ENCODE results near the gene MOB1B.

MOB1B gene

GRCh38 chr4:70940134-70940533 lies 38.0 kb downstream of the MOB1B start:
- TF ChIP-seq EP300 (IDR thresholded peaks at IDR 0.05; ENCODE audit: borderline replicate concordance) (no peak), CREB1 (IDR thresholded peaks at IDR 0.05; ENCODE audit: low read depth) (no peak), REST (IDR thresholded peaks at IDR 0.05; ENCODE audit: low read depth) (no peak), FOXM1 (IDR thresholded peaks at IDR 0.05; ENCODE audit: borderline replicate concordance, low read depth) (no peak), USF1 (IDR thresholded peaks at IDR 0.05) (no peak), YY1 (IDR thresholded peaks at IDR 0.05; ENCODE audit: low read depth) (no peak), CEBPB (IDR thresholded peaks at IDR 0.05) (no peak), MAX (IDR thresholded peaks at IDR 0.05) (no peak), ZBTB7A (IDR thresholded peaks at IDR 0.05; ENCODE audit: low read depth) (no peak), RAD21 (IDR thresholded peaks at IDR 0.05; ENCODE audit: low read depth) (no peak), EGR1 (IDR thresholded peaks at IDR 0.05) (no peak), TCF12 (IDR thresholded peaks at IDR 0.05; ENCODE audit: low read depth) (no peak), TAF1 (IDR thresholded peaks at IDR 0.05; ENCODE audit: low read depth) (no peak), TEAD4 (IDR thresholded peaks at IDR 0.05) (no peak), NFIC (IDR thresholded peaks at IDR 0.05) (no peak)

GRCh38 chr4:70943114-70943513 lies 40.9 kb downstream of the MOB1B start:
- no peak for TF ChIP-seq ZBTB7A (IDR thresholded peaks at IDR 0.05; ENCODE audit: low read depth)
- TF ChIP-seq NFIC (IDR thresholded peaks at IDR 0.05): no peak
- TF ChIP-seq USF1 (IDR thresholded peaks at IDR 0.05): no peak
- no peak for TF ChIP-seq MAX (IDR thresholded peaks at IDR 0.05)
- TF ChIP-seq TAF1 (IDR thresholded peaks at IDR 0.05; ENCODE audit: low read depth): no peak
- no peak for TF ChIP-seq REST (IDR thresholded peaks at IDR 0.05; ENCODE audit: low read depth)

GRCh38 chr4:70945046-70945445 lies 42.9 kb downstream of the MOB1B start:
- TF ChIP-seq TCF12 (IDR thresholded peaks at IDR 0.05; ENCODE audit: low read depth) (no peak), RAD21 (IDR thresholded peaks at IDR 0.05; ENCODE audit: low read depth) (no peak), EGR1 (IDR thresholded peaks at IDR 0.05) (no peak), EP300 (IDR thresholded peaks at IDR 0.05; ENCODE audit: borderline replicate concordance) (no peak), MAX (IDR thresholded peaks at IDR 0.05) (no peak), CREB1 (IDR thresholded peaks at IDR 0.05; ENCODE audit: low read depth) (no peak), USF1 (IDR thresholded peaks at IDR 0.05) (no peak)

- TF ChIP-seq CREB1 (IDR thresholded peaks at IDR 0.05; ENCODE audit: low read depth) (no peak), NFIC (IDR thresholded peaks at IDR 0.05) (no peak)
Measured at GRCh38 chr4:70945452-70946055, 43.4 kb downstream of the MOB1B start.

GRCh38 chr4:70946939-70947338 lies 44.8 kb downstream of the MOB1B start:
- TF ChIP-seq CREB1 (IDR thresholded peaks at IDR 0.05; ENCODE audit: low read depth) (no peak), YY1 (IDR thresholded peaks at IDR 0.05; ENCODE audit: low read depth) (no peak), EP300 (IDR thresholded peaks at IDR 0.05; ENCODE audit: borderline replicate concordance) (no peak), RAD21 (IDR thresholded peaks at IDR 0.05; ENCODE audit: low read depth) (no peak), NFIC (IDR thresholded peaks at IDR 0.05) (no peak)

- no peak for TF ChIP-seq RAD21 (IDR thresholded peaks at IDR 0.05; ENCODE audit: low read depth)
- no peak for TF ChIP-seq MAX (IDR thresholded peaks at IDR 0.05)
- TF ChIP-seq TAF1 (IDR thresholded peaks at IDR 0.05; ENCODE audit: low read depth): no peak
- TF ChIP-seq USF1 (IDR thresholded peaks at IDR 0.05): no peak
- TF ChIP-seq CREB1 (IDR thresholded peaks at IDR 0.05; ENCODE audit: low read depth): no peak
- TF ChIP-seq ZBTB7A (IDR thresholded peaks at IDR 0.05; ENCODE audit: low read depth): no peak
- no peak for TF ChIP-seq YY1 (IDR thresholded peaks at IDR 0.05; ENCODE audit: low read depth)
- no peak for TF ChIP-seq CEBPB (IDR thresholded peaks at IDR 0.05)
- no peak for TF ChIP-seq TCF12 (IDR thresholded peaks at IDR 0.05; ENCODE audit: low read depth)
- TF ChIP-seq EP300 (IDR thresholded peaks at IDR 0.05; ENCODE audit: borderline replicate concordance): no peak
- TF ChIP-seq FOXM1 (IDR thresholded peaks at IDR 0.05; ENCODE audit: borderline replicate concordance, low read depth): no peak
- TF ChIP-seq REST (IDR thresholded peaks at IDR 0.05; ENCODE audit: low read depth): no peak
- TF ChIP-seq NFIC (IDR thresholded peaks at IDR 0.05): no peak
- no peak for TF ChIP-seq EGR1 (IDR thresholded peaks at IDR 0.05)
- no peak for TF ChIP-seq TEAD4 (IDR thresholded peaks at IDR 0.05)
Measured at GRCh38 chr4:70948665-70949260, 46.6 kb downstream of the MOB1B start.
